K562 (cell line): ENCODE measurements around the gene CERS5. TPM values are rescaled to one million over a fixed set of nuclear protein-coding genes. Genes with fewer than 3 reads are reported as not detected.

Source experiments
- ATAC-seq: fragments of 200-7000 bp; cut with Tn5 transposase; 3 replicates; pipeline ENCODE4 v1.9.1; 2020; ENCODE audit warnings: moderate library complexity
- BruUV-seq: library from RNA; stranded (reverse); fragments of 400-500 nt; replicated peaks from 2 replicates; lab custom pipeline; 2021; lab: Mats Ljungman, UMichigan
- CTCF ChIA-PET: fragments of 300-600 bp; formaldehyde crosslinking; extraction: SDS; loops from one replicate; lab custom pipeline; 2021; ENCODE audit warnings: low intra/inter-chr PET ratio; lab: Yijun Ruan, JAX
- POLR2A ChIA-PET: fragments of 300-600, 350-650 bp; sonication (Branson Sonifier 250); formaldehyde crosslinking; extraction: SDS; loops from one replicate; lab custom pipeline; 2021; ENCODE audit warnings: antibody characterized with exemption, inconsistent platforms; lab: Yijun Ruan, JAX
- DNase-seq, 4 experiments: peaks; one replicate each; pipeline versions ENCODE4 v3.0.0 to v3.0.0-alpha.2; 2011 to 2018; ENCODE audit warnings: low spot score in 3 of 4, mixed read lengths in 3 of 4; ENCODE audit errors: extremely low read depth in 1 of 4
- FAIRE-seq: peaks from 2 replicates; lab custom pipeline; 2011; peaks lifted over from hg19 to GRCh38; lab: Jason Lieb, UNC
- H2AFZ ChIP-seq: 2 replicates; pipeline ENCODE4 v1.6.0; 2011; ENCODE audit warnings: low read depth, low read length, control low read depth, inconsistent platforms
- H3K27ac ChIP-seq: fragments of 200-600 bp; 3 replicates; pipeline ENCODE4 v1.8.0; 2011; ENCODE audit warnings: low read depth, mild to moderate bottlenecking, control low read depth, inconsistent platforms, low read length, moderate library complexity, mixed read lengths; ENCODE audit errors: extremely low read depth
- H3K27me3 ChIP-seq, 2 experiments: fragments of 300-600 bp in 1 of 2; 2 replicates in 1 of 2; 3 replicates in 1 of 2; pipeline versions ENCODE4 v1.6.0 to v1.8.0; 2011; ENCODE audit warnings: inconsistent platforms in 2 of 2, low read length in 2 of 2, mild to moderate bottlenecking in 1 of 2, mixed read lengths in 1 of 2, moderate library complexity in 1 of 2; ENCODE audit not compliant: control insufficient read depth in 2 of 2, insufficient read depth in 2 of 2
- H3K36me3 ChIP-seq: fragments of 300-600 bp; 3 replicates; pipeline ENCODE4 v1.8.0; 2011; ENCODE audit warnings: mild to moderate bottlenecking, low read length, inconsistent platforms; ENCODE audit not compliant: control insufficient read depth, insufficient read depth
- H3K4me1 ChIP-seq, 2 experiments: fragments of 200-600 bp in 1 of 2; replicated peaks in 1 of 2; 2 replicates in 1 of 2; 3 replicates in 1 of 2; pipeline versions ENCODE4 v1.5.1 to v1.8.0; 2011; ENCODE audit warnings: inconsistent platforms in 2 of 2, low read length in 2 of 2, mild to moderate bottlenecking in 1 of 2, mixed read lengths in 1 of 2, moderate library complexity in 1 of 2; ENCODE audit not compliant: control insufficient read depth in 2 of 2, insufficient read depth in 2 of 2
- H3K4me2 ChIP-seq: 2 replicates; pipeline ENCODE4 v1.6.1; 2011; ENCODE audit warnings: low read length, control low read depth, inconsistent platforms, mixed read lengths; ENCODE audit not compliant: insufficient read depth
- H3K4me3 ChIP-seq: fragments of 200-600 bp; sonication (generic), shearing (Covaris generic); 2 replicates; pipeline ENCODE4 v1.5.1; 2016; ENCODE audit warnings: control low read depth, inconsistent platforms
- H3K79me2 ChIP-seq: fragments of 200-600 bp; 3 replicates; pipeline ENCODE4 v1.8.0; 2011; ENCODE audit warnings: low read length, inconsistent platforms; ENCODE audit not compliant: control insufficient read depth, insufficient read depth
- H3K9ac ChIP-seq, 2 experiments: 2 replicates each; pipeline versions ENCODE4 v1.6.0 to v1.6.1; 2011; ENCODE audit warnings: low read depth in 2 of 2, low read length in 2 of 2, control low read depth in 1 of 2, inconsistent platforms in 1 of 2, mild to moderate bottlenecking in 1 of 2, mixed read lengths in 1 of 2; ENCODE audit not compliant: insufficient read depth in 1 of 2
- H3K9me1 ChIP-seq: one replicate; pipeline ENCODE4 v1.6.0; 2011; ENCODE audit warnings: inconsistent platforms, mild to moderate bottlenecking, low read length, moderate library complexity; ENCODE audit not compliant: control insufficient read depth, insufficient read depth
- H3K9me3 ChIP-seq: replicated peaks from 2 replicates; pipeline ENCODE4 v1.5.1; 2011; ENCODE audit warnings: low read depth, low read length, inconsistent platforms; ENCODE audit not compliant: control insufficient read depth, insufficient read depth
- H4K20me1 ChIP-seq: replicated peaks from 2 replicates; pipeline ENCODE4 v1.6.1; 2011; ENCODE audit warnings: low read length, inconsistent platforms, mixed read lengths; ENCODE audit not compliant: control insufficient read depth, insufficient read depth
- ARNT ChIP-seq, 2 experiments: fragments of 450-650 bp; IDR thresholded peaks; 2 replicates each; pipeline ENCODE4 v1.6.1; 2016; ENCODE audit warnings: mild to moderate bottlenecking in 1 of 2
- ATF2 ChIP-seq: sonication (generic); formaldehyde crosslinking; IDR thresholded peaks from 2 replicates; pipeline ENCODE4 v1.8.1; 2022; ENCODE audit warnings: missing genetic modification reagents
- CHD2 ChIP-seq: IDR thresholded peaks from 2 replicates; pipeline ENCODE4 v1.6.1; 2011; ENCODE audit warnings: low read depth, low read length
- GABPB1 ChIP-seq: sonication (generic); formaldehyde crosslinking; IDR thresholded peaks from 2 replicates; pipeline ENCODE4 v1.8.0; 2022; ENCODE audit warnings: mild to moderate bottlenecking, missing genetic modification reagents
- GTF2A2 ChIP-seq: IDR thresholded peaks from 2 replicates; pipeline ENCODE4 v1.6.1; 2016; ENCODE audit warnings: mild to moderate bottlenecking, missing genetic modification characterization, missing compliant biosample characterization
- GTF3C2 ChIP-seq: IDR thresholded peaks from 3 replicates; pipeline ENCODE4 v1.6.1; 2011; ENCODE audit warnings: borderline replicate concordance, mild to moderate bottlenecking, moderate library complexity; ENCODE audit not compliant: insufficient read length; ENCODE audit errors: extremely low read depth
- HNRNPH1 ChIP-seq: fragments of 200-400 bp; formaldehyde crosslinking; optimal IDR thresholded peaks from 2 replicates; pipeline ENCODE3; 2017; ENCODE audit warnings: low read depth, mild to moderate bottlenecking, low read length, moderate library complexity
- ILK ChIP-seq: fragments of 450-650 bp; IDR thresholded peaks from 2 replicates; pipeline ENCODE4 v1.6.1; 2016; ENCODE audit warnings: missing genetic modification characterization, low read depth, mild to moderate bottlenecking, missing compliant biosample characterization, moderate library complexity, borderline replicate concordance
- KAT8 ChIP-seq: fragments of 450-650 bp; IDR thresholded peaks from 2 replicates; pipeline ENCODE4 v1.6.1; 2016; ENCODE audit warnings: low read depth, mild to moderate bottlenecking
- MED1 ChIP-seq: sonication (generic); formaldehyde crosslinking; IDR thresholded peaks from 2 replicates; pipeline ENCODE4 v1.8.1; 2023; ENCODE audit warnings: missing genetic modification reagents, borderline replicate concordance
- SETDB1 ChIP-seq: IDR thresholded peaks from one replicate; pipeline ENCODE4 v1.6.1; 2012; ENCODE audit warnings: low read length, control low read depth, inconsistent platforms
- SRF ChIP-seq, 2 experiments: fragments of 250-450, 450-650 bp in 1 of 2; sonication (Bioruptor Pico) in 1 of 2; sonication (generic) in 1 of 2; formaldehyde crosslinking; IDR thresholded peaks; 2 replicates each; pipeline versions ENCODE4 v1.5.0 to v1.5.1; 2020 to 2022; ENCODE audit warnings: mild to moderate bottlenecking in 1 of 2, missing genetic modification reagents in 1 of 2
- STAT5B ChIP-seq: fragments of 250-450 bp; sonication (Bioruptor Pico); IDR thresholded peaks from 2 replicates; pipeline ENCODE4 v1.8.0; 2021; ENCODE audit warnings: mild to moderate bottlenecking, inconsistent platforms
- TAF7 ChIP-seq: fragments of 450-650 bp; IDR thresholded peaks from 2 replicates; pipeline ENCODE4 v1.6.1; 2016; ENCODE audit warnings: missing genetic modification characterization, missing compliant biosample characterization
- ZBTB12 ChIP-seq: fragments of 250-450 bp; sonication (Bioruptor Pico); IDR thresholded peaks from 2 replicates; pipeline ENCODE4 v1.4.0; 2020
- ZBTB7A ChIP-seq: IDR thresholded peaks from 2 replicates; pipeline ENCODE4 v1.6.1; 2011; ENCODE audit warnings: low read depth, mild to moderate bottlenecking, low read length, moderate library complexity, borderline replicate concordance; ENCODE audit not compliant: control insufficient read depth
- ZFP1 ChIP-seq: fragments of 450-650 bp; formaldehyde crosslinking; IDR thresholded peaks from 2 replicates; pipeline ENCODE4 v1.4.0; 2020; ENCODE audit warnings: mild to moderate bottlenecking, mixed read lengths
- ZNF584 ChIP-seq: fragments of 200-800 bp; sonication (Bioruptor generic); IDR thresholded peaks from 2 replicates; pipeline ENCODE4 v1.6.1; 2016; ENCODE audit warnings: low read depth, mild to moderate bottlenecking, missing genetic modification characterization, missing compliant biosample characterization
- WGBS: fragments of 100-300 bp; shearing (Covaris generic); methylation state at CpG from one replicate; pipeline ENCODE4 v1.1.6; 2016; ENCODE audit warnings: low coverage, mixed read lengths; ENCODE audit not compliant: insufficient coverage; ENCODE audit errors: missing lambda C conversion rate; 5-methylcytosine and 5-hydroxymethylcytosine counted together
- in situ Hi-C: fragments of 300-500 bp; cut with MboI; formaldehyde crosslinking; loops from 4 replicates; pipeline ENCODE4 v1.15.0; 2018; ENCODE audit warnings: inconsistent platforms, mixed read lengths
- intact Hi-C: fragments of 100-400 bp; cut with micrococcal nuclease; formaldehyde crosslinking; loops from 2 replicates; pipeline ENCODE4 v1.14.2; 2022
- polyA plus RNA-seq, 8 experiments: library from polyadenylated mRNA; depleted of rRNA in 4 of 8; stranded (reverse) in 5 of 8; unstranded in 3 of 8; fragments of >200 nt; fragmentation: Nextera tagmentation in 2 of 8; fragmentation: Illumina TruSeq in 1 of 8; extraction: Ambion mirVana in 2 of 8; extraction: Trizol in 1 of 8; gene quantifications; 2 replicates each; pipeline versions ENCODE4 v1.2.1 to v1.2.3, GENCODE V29; 2011 to 2014; ENCODE audit warnings: inconsistent platforms in 1 of 8, missing spikeins in 1 of 8
- total RNA-seq, 7 experiments: library from RNA; depleted of rRNA in 6 of 7; stranded (reverse); fragments of >200 nt in 6 of 7; fragmentation: Illumina TruSeq in 2 of 7; extraction: Trizol in 2 of 7; gene quantifications; 2 replicates each; pipeline versions ENCODE4 v1.2.1 to v1.2.3, GENCODE V29; 2011 to 2021; ENCODE audit warnings: low replicate concordance in 1 of 7

The CERS5 gene
- total and polyA plus RNA-seq, 9 of the 15 experiments (the other 6 are each of a cell fraction or from before 2014, with no cell fraction given): 6.1 to 47.5 (median 17.8) TPM

DNA sequence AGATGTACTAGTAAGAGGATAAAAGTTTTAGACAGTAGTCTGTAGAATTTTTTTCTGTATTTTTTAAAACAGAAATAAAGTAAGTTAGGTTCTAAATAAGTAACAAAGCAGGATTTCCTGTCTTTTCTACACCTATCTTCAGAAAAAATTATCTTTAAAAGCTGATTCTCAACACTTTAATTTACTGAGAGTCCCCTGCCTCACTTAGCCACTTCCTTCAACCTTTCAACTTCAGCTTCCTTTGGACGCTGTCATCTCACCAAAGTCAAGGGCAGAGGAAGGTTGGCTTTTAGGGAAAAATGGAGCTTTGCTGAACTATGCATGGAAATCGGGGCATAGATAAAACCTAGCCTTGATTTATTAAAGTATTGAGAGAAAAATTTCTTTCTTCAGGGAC, 44.9 kb upstream of the CERS5 start:
- Histone ChIP-seq H3K9me1 (no peaks in the 10 kb centered on the region), H3K4me2 (no peak overlapping the region), H3K9me3 (no peaks in the 10 kb centered on the region)
- ATAC-seq (no peak; the same call in 2 of the 3 replicates), FAIRE-seq (peak; percentile 26)
- no peak for TF ChIP-seq ZBTB7A
- TF ChIP-seq GTF2A2: no peak
- TF ChIP-seq CHD2: no peak
- TF ChIP-seq TAF7 (tag): no peak
- TF ChIP-seq KAT8: no peak
- TF ChIP-seq SETDB1: no peak
- no peak for TF ChIP-seq ATF2 (CRISPR knock-in tag)
- no peak for TF ChIP-seq STAT5B (CRISPR knock-in tag)
- no peak for TF ChIP-seq ZBTB12 (CRISPR knock-in tag)
- no peak for TF ChIP-seq HNRNPH1
- TF ChIP-seq ZFP1 (CRISPR knock-in tag): no peak
- no peak for TF ChIP-seq ARNT (IDR thresholded peaks at IDR 0.05)
- TF ChIP-seq GTF3C2: no peak
- no peak for TF ChIP-seq ZNF584 (CRISPR knock-in tag)
- TF ChIP-seq MED1 (CRISPR knock-in tag): no peak
- TF ChIP-seq GABPB1 (CRISPR knock-in tag): no peak
- TF ChIP-seq SRF (CRISPR knock-in tag; IDR thresholded peaks at IDR 0.05): no peak
- no peak for TF ChIP-seq ILK
- TF ChIP-seq, all 486 proteins: peak for 0
- Histone ChIP-seq H3K36me3 (0 out of 3 replicates have a peak, but pooled peaks cover 2% of the 10 kb centered on the region), H3K27ac (no peak overlapping the region), H2AFZ (no peak overlapping the region), H3K79me2 (peaks cover 7% of the 10 kb centered on the region; the same call in 2 of the 3 replicates), H3K4me3 (no peak overlapping the region), H3K9ac (no peak overlapping the region), H3K27me3 (no peaks in the 10 kb centered on the region), H4K20me1 (no peaks in the 10 kb centered on the region), H3K4me1 (no peaks in the 10 kb centered on the region)
- intact Hi-C loops: no loop called here
- in situ Hi-C loops: no loop called here
- POLR2A ChIA-PET: interaction anchor here (0.6 to 2.0 kb wide), 4 partner anchors 9 to 871 kb away, joined by 3 to 16 read pairs (median 4); partner anchors contain the start of genes CERS5 and CSRNP2
- WGBS: 41% methylated on average over 2 of the region's 2 CpGs
- no peak for DNase-seq
- BruUV-seq: no TSS peak
- CTCF ChIA-PET: no interaction called here
